Tibial artery (tissue), 4 donors: ENCODE results near the gene COPS3.

ENCODE experiments used
- DNase-seq, 2 donors: peaks; one replicate each; pipeline ENCODE4 v3.0.0-alpha.2; 2019
- H3K27ac ChIP-seq, 2 donors: fragments of 200-600 bp; sonication (generic) in 1 of 2; 1 replicate in 1 of 2; 2 replicates in 1 of 2; pipeline ENCODE4 v1.5.1; 2018 to 2019; ENCODE audit warnings: mild to moderate bottlenecking in 1 of 2
- H3K27me3 ChIP-seq, 2 donors: fragments of 200-600 bp; sonication (generic) in 1 of 2; one replicate each; pipeline versions ENCODE4 v1.5.1 to v1.6.0; 2016 to 2019
- H3K36me3 ChIP-seq, 3 donors: fragments of 200-600 bp; sonication (generic) in 2 of 3; one replicate each; pipeline ENCODE4 v1.5.1; 2016 to 2019; ENCODE audit warnings: mild to moderate bottlenecking in 2 of 3
- H3K4me1 ChIP-seq, 4 donors: fragments of 200-600 bp; sonication (generic) in 2 of 4; 1 replicate in 3 of 4; 2 replicates in 1 of 4; pipeline ENCODE4 v1.5.1; 2016 to 2019
- H3K4me3 ChIP-seq, 2 donors: fragments of 200-600 bp; sonication (generic) in 1 of 2; 1 replicate in 1 of 2; 2 replicates in 1 of 2; pipeline ENCODE4 v1.5.1; 2018 to 2019; ENCODE audit warnings: mild to moderate bottlenecking in 2 of 2
- H3K9me3 ChIP-seq, 3 donors: fragments of 200-600 bp; sonication (generic) in 1 of 3; one replicate each; pipeline ENCODE4 v1.5.1; 2016 to 2019
- intact Hi-C: fragments of 100-400 bp; cut with DNase I; formaldehyde crosslinking; loops from one replicate; pipeline ENCODE4 v1.15.0; 2023; ENCODE audit warnings: low total_unique reads
- TF ChIP-seq, protein P1 (sequence below), 2 experiments: fragments of 200-600 bp in 1 of 2; fragments of 450-650 bp in 1 of 2; IDR thresholded peaks; one replicate each; pipeline ENCODE4 v1.5.1; 2017 to 2019; ENCODE audit warnings: antibody characterized with exemption in 2 of 2, mild to moderate bottlenecking in 1 of 2, moderate library complexity in 1 of 2

The COPS3 gene

DNA sequence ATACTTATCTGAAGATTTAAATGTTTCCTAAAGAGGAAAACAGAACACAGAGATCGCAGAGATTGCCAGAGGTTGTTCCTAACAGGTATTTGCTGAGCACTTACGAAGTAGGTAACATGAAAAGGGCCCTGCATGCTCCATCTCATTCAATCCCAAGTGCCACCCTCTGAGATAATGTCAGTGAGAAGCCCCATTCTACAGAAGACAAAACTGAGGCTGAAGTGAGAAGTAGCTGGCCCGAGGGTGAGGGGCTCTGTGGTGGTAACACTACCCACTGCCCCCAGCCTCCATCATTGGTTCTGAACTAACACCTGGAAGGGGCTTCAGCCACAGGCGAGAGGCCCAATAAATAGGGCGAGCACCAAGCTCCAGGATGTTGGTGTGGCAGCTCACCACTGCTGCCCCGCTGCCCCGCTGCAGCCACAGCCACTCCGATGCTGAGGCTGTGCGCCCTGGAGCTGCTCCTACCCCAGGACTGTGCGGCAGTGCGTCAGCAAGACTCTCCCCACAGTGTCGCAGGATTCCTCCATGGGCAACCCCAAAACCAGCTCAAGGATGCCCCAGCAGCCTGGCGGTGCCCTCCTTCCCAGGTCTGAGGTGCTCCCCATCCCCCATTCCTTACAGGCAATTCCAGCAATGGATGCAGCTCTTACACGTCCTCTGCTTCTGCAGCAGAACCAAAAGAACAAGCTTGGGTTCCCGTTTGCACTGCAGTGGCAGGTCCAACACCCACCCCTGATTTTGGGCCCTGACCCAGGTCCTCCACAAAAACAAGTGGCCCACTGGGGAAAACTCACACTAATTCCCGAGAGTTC lies 54.4 kb downstream of the COPS3 start:
- DNase-seq = no peak
- peaks cover 90 to 100% (median 94%) of the 10 kb centered on the region in 3 donors for H3K36me3 ChIP-seq
- H3K27me3 ChIP-seq = no peaks in the 10 kb centered on the region
- no peak overlapping the region for H3K27ac ChIP-seq
- no peak overlapping the region for H3K4me3 ChIP-seq
- TF ChIP-seq, protein P1, sequence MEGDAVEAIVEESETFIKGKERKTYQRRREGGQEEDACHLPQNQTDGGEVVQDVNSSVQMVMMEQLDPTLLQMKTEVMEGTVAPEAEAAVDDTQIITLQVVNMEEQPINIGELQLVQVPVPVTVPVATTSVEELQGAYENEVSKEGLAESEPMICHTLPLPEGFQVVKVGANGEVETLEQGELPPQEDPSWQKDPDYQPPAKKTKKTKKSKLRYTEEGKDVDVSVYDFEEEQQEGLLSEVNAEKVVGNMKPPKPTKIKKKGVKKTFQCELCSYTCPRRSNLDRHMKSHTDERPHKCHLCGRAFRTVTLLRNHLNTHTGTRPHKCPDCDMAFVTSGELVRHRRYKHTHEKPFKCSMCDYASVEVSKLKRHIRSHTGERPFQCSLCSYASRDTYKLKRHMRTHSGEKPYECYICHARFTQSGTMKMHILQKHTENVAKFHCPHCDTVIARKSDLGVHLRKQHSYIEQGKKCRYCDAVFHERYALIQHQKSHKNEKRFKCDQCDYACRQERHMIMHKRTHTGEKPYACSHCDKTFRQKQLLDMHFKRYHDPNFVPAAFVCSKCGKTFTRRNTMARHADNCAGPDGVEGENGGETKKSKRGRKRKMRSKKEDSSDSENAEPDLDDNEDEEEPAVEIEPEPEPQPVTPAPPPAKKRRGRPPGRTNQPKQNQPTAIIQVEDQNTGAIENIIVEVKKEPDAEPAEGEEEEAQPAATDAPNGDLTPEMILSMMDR (IDR thresholded peaks at IDR 0.05) = no peak
- no peaks in the 10 kb centered on the region for H3K9me3 ChIP-seq
- peaks cover 0 to 7% (median 3%) of the 10 kb centered on the region in 4 donors for H3K4me1 ChIP-seq
- intact Hi-C loops = no loop called here

DNA sequence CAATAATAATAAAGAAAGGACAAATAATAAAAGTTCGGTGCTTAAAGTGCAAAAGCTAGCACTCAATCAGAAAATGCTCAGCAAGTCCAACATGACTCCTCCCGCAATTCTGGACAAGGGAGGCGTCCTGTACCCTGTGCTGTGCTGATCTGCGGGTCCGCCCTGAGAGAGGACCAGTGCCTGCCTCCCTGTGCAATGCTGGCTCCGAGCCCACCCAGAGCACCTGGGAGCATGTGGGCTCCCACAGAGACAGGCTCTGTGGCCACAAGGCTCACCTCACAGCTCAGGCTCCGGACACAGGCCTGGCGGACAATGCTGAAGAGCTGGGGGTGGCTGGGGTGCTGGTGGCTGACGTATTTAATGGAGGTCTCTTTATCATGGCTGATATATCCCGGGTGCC lies 55.1 kb downstream of the COPS3 start:
- TF ChIP-seq, protein P1 (IDR thresholded peaks at IDR 0.05) = no peak
- Histone ChIP-seq H3K27me3 (no peaks in the 10 kb centered on the region), H3K4me3 (no peak overlapping the region), H3K36me3 (peaks cover 90 to 100% (median 94%) of the 10 kb centered on the region in 3 donors), H3K4me1 (peaks cover 0 to 7% (median 3%) of the 10 kb centered on the region in 4 donors), H3K27ac (no peak overlapping the region), H3K9me3 (no peaks in the 10 kb centered on the region)
- DNase-seq = no peak
- intact Hi-C loops = no loop called here

DNA sequence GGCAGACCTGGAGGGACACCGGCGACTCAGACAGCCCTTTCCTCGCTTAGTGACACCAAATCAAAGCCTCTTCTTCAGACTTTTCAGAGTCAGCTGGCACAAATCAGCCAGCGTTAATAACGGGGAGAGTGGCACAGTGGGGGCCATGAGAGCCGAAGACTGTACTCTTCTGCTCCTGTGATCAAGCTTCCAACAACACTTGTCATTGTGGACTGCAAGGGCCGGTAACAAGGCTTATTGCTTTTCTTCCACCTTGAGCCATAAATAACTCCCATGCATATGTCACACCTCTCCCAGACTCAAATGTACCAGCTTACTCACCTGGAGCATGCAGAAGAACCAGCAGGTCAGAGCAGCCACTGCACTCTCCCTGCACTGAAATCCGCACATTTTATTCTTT lies 56.9 kb downstream of the COPS3 start:
- no peaks in the 10 kb centered on the region for H3K9me3 ChIP-seq
- DNase-seq = no peak
- H3K27ac ChIP-seq = no peak overlapping the region
- no peaks in the 10 kb centered on the region for H3K27me3 ChIP-seq
- peaks cover 0 to 7% (median 3%) of the 10 kb centered on the region in 4 donors for H3K4me1 ChIP-seq
- intact Hi-C loops = no loop called here
- H3K4me3 ChIP-seq = no peak overlapping the region
- TF ChIP-seq, protein P1 (IDR thresholded peaks at IDR 0.05) = no peak
- H3K36me3 ChIP-seq = peaks cover 95 to 100% (median 98%) of the 10 kb centered on the region in 3 donors

DNA sequence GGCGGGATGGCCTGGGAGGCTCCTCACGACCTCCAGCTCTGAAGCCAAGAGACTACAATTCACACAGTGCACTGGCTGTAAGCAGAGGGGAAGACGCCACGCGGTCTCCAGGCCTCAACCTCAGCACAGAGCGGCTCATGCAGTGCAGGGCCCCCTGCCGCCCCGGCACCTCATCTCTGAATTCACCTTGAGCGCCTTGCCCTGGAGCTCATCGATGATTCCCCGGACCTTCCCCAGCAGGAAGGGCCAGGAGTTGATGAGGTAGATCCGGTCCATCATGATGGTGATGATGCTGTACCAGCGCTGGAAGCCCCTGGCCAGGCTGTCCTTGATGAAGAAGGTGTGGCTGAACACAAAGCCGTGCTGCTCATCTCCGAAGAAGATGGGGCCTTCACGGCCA lies 57.3 kb downstream of the COPS3 start:
- Histone ChIP-seq H3K36me3 (peaks cover 98 to 100% (median 98%) of the 10 kb centered on the region in 3 donors), H3K27me3 (no peaks in the 10 kb centered on the region), H3K27ac (no peak overlapping the region), H3K4me1 (peaks cover 0 to 7% (median 3%) of the 10 kb centered on the region in 4 donors), H3K4me3 (no peak overlapping the region), H3K9me3 (no peaks in the 10 kb centered on the region)
- DNase-seq = no peak
- TF ChIP-seq, protein P1 (IDR thresholded peaks at IDR 0.05) = no peak
- intact Hi-C loops = no loop called here

DNA sequence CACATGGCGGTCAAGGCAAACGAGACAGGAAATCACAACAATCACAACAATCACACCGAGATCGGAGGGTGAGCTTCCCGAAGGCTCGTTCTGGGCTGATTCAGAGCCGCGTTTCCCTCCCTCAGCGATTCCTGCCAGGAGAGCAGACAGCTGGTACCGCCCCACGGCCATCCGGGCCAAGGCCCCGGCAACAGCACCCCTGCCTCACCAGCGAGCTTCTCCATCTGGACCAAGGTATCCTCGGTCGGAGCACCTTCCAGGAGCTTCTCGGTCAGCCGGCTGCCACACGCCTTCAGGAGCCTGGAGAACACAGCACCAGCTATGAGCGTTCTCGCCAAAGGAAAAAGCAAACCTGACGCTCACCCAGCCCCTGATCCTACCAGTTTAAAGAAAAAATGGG lies 59.7 kb downstream of the COPS3 start:
- Histone ChIP-seq H3K4me1 (no peaks in the 10 kb centered on the region), H3K27me3 (no peaks in the 10 kb centered on the region), H3K9me3 (no peaks in the 10 kb centered on the region), H3K27ac (no peak overlapping the region), H3K36me3 (peaks cover 98 to 100% (median 98%) of the 10 kb centered on the region in 3 donors), H3K4me3 (no peak overlapping the region)
- TF ChIP-seq, protein P1 (IDR thresholded peaks at IDR 0.05) = no peak
- no peak for DNase-seq
- intact Hi-C loops = no loop called here
